HCT116 (cell line): ENCODE data around the gene PPP1R3G. TPM values are rescaled to one million over a fixed set of nuclear protein-coding genes. Genes with fewer than 3 reads are reported as not detected.

Source experiments
- ATAC-seq: fragments of 200-7000 bp; cut with Tn5 transposase; 2 replicates; pipeline ENCODE4 v1.9.1; 2020; ENCODE audit warnings: mild to moderate bottlenecking, moderate library complexity
- BruUV-seq: library from RNA; stranded (reverse); fragments of 400-500 nt; replicated peaks from 2 replicates; lab custom pipeline; 2021; lab: Mats Ljungman, UMichigan
- CTCF ChIA-PET: fragments of 300-600 bp; sonication (Branson Sonifier 250); formaldehyde crosslinking; loops from one replicate; lab custom pipeline; 2021; ENCODE audit warnings: antibody characterized with exemption; lab: Charles Lee
- POLR2A ChIA-PET: fragments of 300-600, 350-600 bp; sonication (Branson Sonifier 250); formaldehyde crosslinking; loops from one replicate; lab custom pipeline; 2021; ENCODE audit warnings: antibody characterized with exemption; lab: Charles Lee
- RAD21 ChIA-PET, 2 experiments: fragments of 300-600 bp; sonication (Branson Sonifier 250); formaldehyde crosslinking; loops; one replicate each; lab custom pipeline; 2023; ENCODE audit warnings: low total read pairs in 2 of 2; ENCODE audit not compliant: uncharacterized antibody in 2 of 2, unreplicated experiment in 2 of 2, low non-redundant PET in 1 of 2; lab: Charles Lee
- DNase-seq: peaks from one replicate; pipeline ENCODE4 v3.0.0-alpha.2; 2010; ENCODE audit warnings: low read depth, low spot score
- H2AFZ ChIP-seq: fragments of 200-600 bp; shearing (Covaris generic), sonication (generic); 2 replicates; pipeline ENCODE4 v1.6.1; 2017; ENCODE audit warnings: low read depth, mixed run types, mixed read lengths, antibody characterized with exemption, low read length; ENCODE audit not compliant: poor library complexity, severe bottlenecking
- H3K27ac ChIP-seq: 2 replicates; pipeline ENCODE4 v1.5.1; 2012; ENCODE audit warnings: low read depth, low read length
- H3K27me3 ChIP-seq: fragments of 200-600 bp; sonication (generic); 2 replicates; pipeline ENCODE4 v1.6.1; 2016; ENCODE audit warnings: mixed run types, low read length, mixed read lengths; ENCODE audit not compliant: insufficient read depth
- H3K36me3 ChIP-seq, 2 experiments: fragments of 200-500 bp in 1 of 2; fragments of 200-600 bp in 1 of 2; sonication (Bioruptor generic) in 1 of 2; sonication (generic) in 1 of 2; 2 replicates each; pipeline versions ENCODE4 v1.5.1 to v1.6.1; 2014 to 2016; ENCODE audit warnings: low read length in 2 of 2, inconsistent platforms in 1 of 2, mixed read lengths in 1 of 2, mixed run types in 1 of 2; ENCODE audit not compliant: insufficient read depth in 2 of 2, control insufficient read depth in 1 of 2
- H3K4me1 ChIP-seq, 2 experiments: fragments of 200-600 bp in 1 of 2; sonication (generic) in 1 of 2; 2 replicates each; pipeline versions ENCODE4 v1.5.1 to v1.6.1; 2012 to 2017; ENCODE audit warnings: low read length in 2 of 2, inconsistent platforms in 1 of 2, mild to moderate bottlenecking in 1 of 2, mixed read lengths in 1 of 2, mixed run types in 1 of 2, moderate library complexity in 1 of 2; ENCODE audit not compliant: insufficient read depth in 2 of 2, control insufficient read depth in 1 of 2
- H3K4me2 ChIP-seq: fragments of 200-600 bp; sonication (generic); 2 replicates; pipeline ENCODE4 v1.6.1; 2017; ENCODE audit warnings: mixed run types, low read length, mixed read lengths
- H3K4me3 ChIP-seq, 2 experiments: fragments of 200-600 bp in 1 of 2; sonication (generic) in 1 of 2; replicated peaks in 1 of 2; 2 replicates each; pipeline ENCODE4 v1.5.1; 2011 to 2016; ENCODE audit warnings: low read length in 2 of 2, control low read depth in 1 of 2, low read depth in 1 of 2, mild to moderate bottlenecking in 1 of 2, mixed read lengths in 1 of 2, mixed run types in 1 of 2
- H3K79me2 ChIP-seq: fragments of 200-600 bp; sonication (generic); 2 replicates; pipeline ENCODE4 v1.6.1; 2017; ENCODE audit warnings: mild to moderate bottlenecking, mixed run types, low read length, moderate library complexity, mixed read lengths; ENCODE audit not compliant: insufficient read depth
- H3K9ac ChIP-seq: fragments of 200-600 bp; sonication (generic); 2 replicates; pipeline ENCODE4 v1.6.1; 2016; ENCODE audit warnings: low read length, mixed read lengths
- H3K9me2 ChIP-seq: fragments of 200-600 bp; sonication (generic), shearing (Covaris generic); 2 replicates; pipeline ENCODE4 v1.6.1; 2017; ENCODE audit warnings: mixed run types, mild to moderate bottlenecking, moderate library complexity; ENCODE audit not compliant: insufficient read depth
- H3K9me3 ChIP-seq, 2 experiments: fragments of 200-500 bp in 1 of 2; fragments of 200-600 bp in 1 of 2; sonication (Bioruptor generic) in 1 of 2; sonication (generic) in 1 of 2; 2 replicates each; pipeline ENCODE4 v1.6.1; 2014 to 2017; ENCODE audit warnings: low read length in 2 of 2, mixed read lengths in 2 of 2, inconsistent platforms in 1 of 2, low read depth in 1 of 2, mild to moderate bottlenecking in 1 of 2, mixed run types in 1 of 2, moderate library complexity in 1 of 2; ENCODE audit not compliant: control insufficient read depth in 1 of 2, insufficient read depth in 1 of 2
- H4K20me1 ChIP-seq: fragments of 200-600 bp; sonication (generic), shearing (Covaris generic); 2 replicates; pipeline ENCODE4 v1.6.1; 2017; ENCODE audit warnings: mixed run types, mild to moderate bottlenecking, moderate library complexity; ENCODE audit not compliant: insufficient read depth
- ATF3 ChIP-seq: IDR thresholded peaks from 2 replicates; pipeline ENCODE4 v1.6.1; 2012
- CBX3 ChIP-seq: IDR thresholded peaks from 2 replicates; pipeline ENCODE4 v1.6.1; 2012; ENCODE audit warnings: low read depth
- CEBPB ChIP-seq: IDR thresholded peaks from 2 replicates; pipeline ENCODE4 v1.6.1; 2012; ENCODE audit warnings: low read depth
- EGR1 ChIP-seq: IDR thresholded peaks from 2 replicates; pipeline ENCODE4 v1.6.1; 2012; ENCODE audit warnings: low read depth
- EZH2 ChIP-seq: fragments of 200-600 bp; sonication (generic); IDR thresholded peaks from 2 replicates; pipeline ENCODE4 v1.6.1; 2017; ENCODE audit warnings: antibody characterized with exemption, mixed run types
- JUND ChIP-seq: IDR thresholded peaks from 2 replicates; pipeline ENCODE4 v1.6.1; 2012
- MAX ChIP-seq: IDR thresholded peaks from 2 replicates; pipeline ENCODE4 v1.6.1; 2012
- POLR2A ChIP-seq: IDR thresholded peaks from 2 replicates; pipeline ENCODE4 v1.7.0; 2011; ENCODE audit warnings: borderline replicate concordance; ENCODE audit not compliant: insufficient read depth, insufficient read length; ENCODE audit errors: extremely low read depth
- POLR2AphosphoS5 ChIP-seq: IDR thresholded peaks from 2 replicates; pipeline ENCODE4 v1.6.1; 2011; ENCODE audit warnings: mild to moderate bottlenecking, low read depth, low read length, moderate library complexity
- RAD21 ChIP-seq: IDR thresholded peaks from 2 replicates; pipeline ENCODE4 v1.6.1; 2012; ENCODE audit warnings: low read depth, mild to moderate bottlenecking
- SIN3A ChIP-seq: IDR thresholded peaks from 2 replicates; pipeline ENCODE4 v1.6.1; 2012; ENCODE audit warnings: low read depth
- SP1 ChIP-seq: IDR thresholded peaks from 2 replicates; pipeline ENCODE4 v1.6.1; 2012; ENCODE audit warnings: low read depth
- SRF ChIP-seq: IDR thresholded peaks from 2 replicates; pipeline ENCODE4 v1.6.1; 2012; ENCODE audit warnings: low read depth
- TCF7L2 ChIP-seq: IDR thresholded peaks from 2 replicates; pipeline ENCODE4 v1.7.0; 2011; ENCODE audit warnings: borderline replicate concordance, inconsistent platforms; ENCODE audit not compliant: insufficient read depth, insufficient read length; ENCODE audit errors: extremely low read depth
- YY1 ChIP-seq: IDR thresholded peaks from 2 replicates; pipeline ENCODE4 v1.6.1; 2011; ENCODE audit warnings: low read length, low read depth, moderate library complexity, mild to moderate bottlenecking; ENCODE audit not compliant: insufficient replicate concordance; ENCODE audit errors: extremely low read depth
- ZBTB33 ChIP-seq: IDR thresholded peaks from 2 replicates; pipeline ENCODE4 v1.6.1; 2011; ENCODE audit warnings: mild to moderate bottlenecking, low read length, moderate library complexity; ENCODE audit not compliant: insufficient replicate concordance; ENCODE audit errors: extremely low read depth
- ZNF274 ChIP-seq: fragments of 200-500 bp; sonication (Bioruptor generic); IDR thresholded peaks from 2 replicates; pipeline ENCODE4 v1.6.1; 2014; ENCODE audit warnings: mild to moderate bottlenecking, low read depth, low read length, inconsistent platforms
- intact Hi-C: fragments of 100-400 bp; cut with micrococcal nuclease; formaldehyde crosslinking; loops from 2 replicates; pipeline ENCODE4 v1.10.0; 2022
- total RNA-seq: library from RNA; stranded (reverse); gene quantifications from one replicate; pipeline ENCODE4 v1.2.1, GENCODE V29; 2021; ENCODE audit not compliant: unreplicated experiment
- TF ChIP-seq, protein P1 (sequence below), 3 experiments: fragments of 200-600 bp in 1 of 3; sonication (generic) in 1 of 3; IDR thresholded peaks in 2 of 3; conservative IDR thresholded peaks in 1 of 3; 2 replicates each; pipeline ENCODE4 v1.5.1; 2012 to 2017; ENCODE audit warnings: low read depth in 2 of 3, low read length in 2 of 3, antibody characterized with exemption in 1 of 3, borderline replicate concordance in 1 of 3, control low read depth in 1 of 3, mild to moderate bottlenecking in 1 of 3, mixed read lengths in 1 of 3, mixed run types in 1 of 3, moderate library complexity in 1 of 3; ENCODE audit not compliant: insufficient read depth in 1 of 3

The PPP1R3G gene
- total RNA-seq, 1 experiment from 2014 or later = 0.27 TPM

GRCh38 chr6:5103250-5103649, 18.1 kb downstream of the PPP1R3G start (continued):
- TF ChIP-seq ZNF274 (no peak), JUND (no peak), EZH2 (no peak)

GRCh38 chr6:5104667-5105066, 19.5 kb downstream of the PPP1R3G start:
- Histone ChIP-seq H3K36me3 (no peaks in the 10 kb centered on the region), H3K9me3 (no peaks in the 10 kb centered on the region), H3K9ac (no peak overlapping the region), H2AFZ (no peak overlapping the region), H4K20me1 (no peaks in the 10 kb centered on the region), H3K4me2 (no peak overlapping the region), H3K4me3 (no peak overlapping the region), H3K27me3 (no peaks in the 10 kb centered on the region), H3K4me1 (peaks cover 0 to 3% of the 10 kb centered on the region in 2 experiments; a peak in 2 of 4 replicates), H3K9me2 (no peaks in the 10 kb centered on the region), H3K27ac (no peak overlapping the region), H3K79me2 (no peaks in the 10 kb centered on the region)
- intact Hi-C loops = no loop called here
- DNase-seq (no peak), ATAC-seq (no peak)
- ChIA-PET CTCF (interaction anchor here (1.3 kb wide), 1 partner anchor 27 kb away, joined by 3 read pairs; no protein-coding TSS in a partner anchor), RAD21 (no interaction called here), POLR2A (no interaction called here)
- no TSS peak for BruUV-seq
- no peak for TF ChIP-seq SRF
- TF ChIP-seq, protein P1, sequence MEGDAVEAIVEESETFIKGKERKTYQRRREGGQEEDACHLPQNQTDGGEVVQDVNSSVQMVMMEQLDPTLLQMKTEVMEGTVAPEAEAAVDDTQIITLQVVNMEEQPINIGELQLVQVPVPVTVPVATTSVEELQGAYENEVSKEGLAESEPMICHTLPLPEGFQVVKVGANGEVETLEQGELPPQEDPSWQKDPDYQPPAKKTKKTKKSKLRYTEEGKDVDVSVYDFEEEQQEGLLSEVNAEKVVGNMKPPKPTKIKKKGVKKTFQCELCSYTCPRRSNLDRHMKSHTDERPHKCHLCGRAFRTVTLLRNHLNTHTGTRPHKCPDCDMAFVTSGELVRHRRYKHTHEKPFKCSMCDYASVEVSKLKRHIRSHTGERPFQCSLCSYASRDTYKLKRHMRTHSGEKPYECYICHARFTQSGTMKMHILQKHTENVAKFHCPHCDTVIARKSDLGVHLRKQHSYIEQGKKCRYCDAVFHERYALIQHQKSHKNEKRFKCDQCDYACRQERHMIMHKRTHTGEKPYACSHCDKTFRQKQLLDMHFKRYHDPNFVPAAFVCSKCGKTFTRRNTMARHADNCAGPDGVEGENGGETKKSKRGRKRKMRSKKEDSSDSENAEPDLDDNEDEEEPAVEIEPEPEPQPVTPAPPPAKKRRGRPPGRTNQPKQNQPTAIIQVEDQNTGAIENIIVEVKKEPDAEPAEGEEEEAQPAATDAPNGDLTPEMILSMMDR (IDR thresholded peaks at IDR 0.05 in 2 of 3, conservative IDR thresholded peaks at IDR 0.05 in 1 of 3; ENCODE audit: borderline replicate concordance in 1 of 3, insufficient read depth in 1 of 3, low read depth in 2 of 3, low read length in 2 of 3) = no peak
- no peak for TF ChIP-seq YY1
- TF ChIP-seq JUND = no peak
- no peak for TF ChIP-seq MAX
- no peak for TF ChIP-seq CBX3
- no peak for TF ChIP-seq RAD21
- TF ChIP-seq SIN3A = no peak
- no peak for TF ChIP-seq ZBTB33
- TF ChIP-seq EGR1 = no peak
- no peak for TF ChIP-seq POLR2AphosphoS5
- TF ChIP-seq ATF3 = no peak
- no peak for TF ChIP-seq ZNF274
- TF ChIP-seq CEBPB = no peak
- TF ChIP-seq SP1 = no peak
- TF ChIP-seq TCF7L2 = no peak
- no peak for TF ChIP-seq POLR2A
